Activated CD8-positive, alpha-beta T cell treated with anti-CD3 and anti-CD28 coated beads, Interleukin-2, amount 10 ng/mL, durations not matched to agents 7 days and 5 days (primary cell): ENCODE data around the gene TMEM151A. TPM values are rescaled to one million over a fixed set of nuclear protein-coding genes. Genes with fewer than 3 reads are reported as not detected.

ENCODE experiments used
- ATAC-seq: fragments of 150-1000 bp; cut with Tn5 transposase; one replicate; pipeline ENCODE4 v1.10.0; 2021; ENCODE audit warnings: moderate library complexity
- CTCF ChIA-PET: fragments of 350-600 bp; sonication (Branson Sonifier 250); formaldehyde crosslinking; loops from one replicate; lab custom pipeline; 2021; ENCODE audit warnings: antibody characterized with exemption; lab: Charles Lee
- POLR2A ChIA-PET: fragments of 350-600 bp; sonication (Branson Sonifier 250); formaldehyde crosslinking; loops from one replicate; lab custom pipeline; 2021; ENCODE audit warnings: antibody characterized with exemption; lab: Charles Lee
- DNase-seq: peaks from one replicate; pipeline ENCODE4 v3.0.0-alpha.2; 2020
- H3K27ac Mint-ChIP-seq: one replicate; pipeline ENCODE4 v1.8.0; 2021; ENCODE audit warnings: mild to moderate bottlenecking, mixed read lengths
- H3K27me3 Mint-ChIP-seq: one replicate; pipeline ENCODE4 v1.8.0; 2021; ENCODE audit warnings: low read depth, mixed read lengths
- H3K36me3 Mint-ChIP-seq: one replicate; pipeline ENCODE4 v1.8.0; 2021; ENCODE audit warnings: low read depth, mixed read lengths
- H3K4me1 Mint-ChIP-seq: one replicate; pipeline ENCODE4 v1.8.0; 2021; ENCODE audit warnings: low read depth, mixed read lengths
- H3K4me3 Mint-ChIP-seq: one replicate; pipeline ENCODE4 v1.8.0; 2021; ENCODE audit warnings: mild to moderate bottlenecking, mixed read lengths
- H3K9me3 Mint-ChIP-seq: one replicate; pipeline ENCODE4 v1.8.0; 2022; ENCODE audit warnings: mixed read lengths; ENCODE audit not compliant: insufficient read depth
- total RNA-seq, 2 experiments: library from RNA; stranded (reverse); gene quantifications; one replicate each; pipeline ENCODE4 v1.2.3, GENCODE V29; 2021

The TMEM151A gene
- total RNA-seq, 2 experiments from 2014 or later = not detected

GRCh38 chr11:66325263-66325671 is 33.6 kb downstream of the TMEM151A start:
- H3K27ac Mint-ChIP-seq = peak overlapping the region; percentile 98
- H3K4me1 Mint-ChIP-seq = peaks cover 78% of the 10 kb centered on the region
- ChIA-PET POLR2A (interaction anchor here (3.0 kb wide), 1 partner anchor 13 kb away, joined by 45 read pairs; no protein-coding TSS in a partner anchor), CTCF (interaction anchor here (2.3 to 3.8 kb wide), 2 partner anchors 8 to 13 kb away, joined by 15 to 87 read pairs; partner anchors contain the start of gene CD248)
- H3K27me3 Mint-ChIP-seq = no peaks in the 10 kb centered on the region
- H3K36me3 Mint-ChIP-seq = peaks cover 3% of the 10 kb centered on the region
- peak; percentile 10 for ATAC-seq
- DNase-seq = peak; percentile 32
- H3K9me3 Mint-ChIP-seq = peaks cover under 1% of the 10 kb centered on the region
- H3K4me3 Mint-ChIP-seq = peak overlapping the region; percentile 59

GRCh38 chr11:66326261-66327111 is 34.8 kb downstream of the TMEM151A start:
- peak; percentile 61 for ATAC-seq
- H3K4me1 Mint-ChIP-seq = peaks cover 73% of the 10 kb centered on the region
- peak overlapping the region; percentile 59 for H3K4me3 Mint-ChIP-seq

DNA sequence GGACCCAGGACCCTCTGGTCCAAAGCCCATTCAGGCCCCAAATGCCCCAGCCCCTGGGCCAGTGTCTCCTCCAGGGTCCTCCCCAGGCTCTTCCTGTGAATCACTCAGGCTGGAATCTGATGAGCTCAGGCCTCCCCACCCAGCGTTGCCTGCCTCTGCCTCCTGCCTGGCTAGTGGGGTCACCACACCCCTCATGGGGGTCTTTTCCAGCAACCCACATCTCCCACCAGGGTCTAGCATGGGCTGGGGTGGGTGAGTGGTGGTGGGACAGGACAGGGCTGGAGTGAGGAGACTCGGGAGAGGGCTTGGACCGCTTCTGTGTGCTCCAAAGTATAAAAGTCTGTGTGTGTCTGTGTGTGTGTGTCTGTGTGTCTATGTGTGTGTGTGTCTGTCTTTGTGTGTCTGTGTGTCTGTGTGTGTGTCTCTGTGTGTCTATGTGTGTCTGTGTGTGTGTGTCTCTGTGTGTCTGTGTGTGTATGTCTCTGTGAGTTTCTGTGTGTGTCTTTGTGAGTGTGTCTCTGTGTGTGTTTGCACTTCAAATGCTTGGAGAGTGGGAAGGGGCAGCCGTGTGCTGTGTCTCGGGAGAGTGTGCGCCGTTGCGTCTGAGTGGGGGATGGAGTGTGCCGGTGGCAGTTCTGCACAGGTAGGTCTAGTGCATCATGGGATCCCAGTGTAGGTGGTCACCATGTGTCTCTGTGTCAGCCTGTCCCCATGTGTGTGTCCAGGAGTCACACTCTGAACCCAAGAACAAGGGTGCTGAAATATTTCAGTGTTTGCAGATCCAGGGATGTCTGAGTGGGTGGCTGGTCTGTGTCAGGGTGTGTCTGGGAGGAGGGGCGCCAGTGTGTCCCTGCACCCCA is 35.7 kb downstream of the TMEM151A start:
- Mint-ChIP-seq H3K27ac (peak overlapping the region; percentile 85), H3K9me3 (no peaks in the 10 kb centered on the region), H3K4me3 (no peak overlapping the region), H3K27me3 (no peaks in the 10 kb centered on the region), H3K4me1 (peaks cover 66% of the 10 kb centered on the region), H3K36me3 (no peaks in the 10 kb centered on the region)
- ATAC-seq = no peak
- POLR2A ChIA-PET = interaction anchor here (0.6 to 3.0 kb wide), 4 partner anchors 8 to 17 kb away, joined by 3 to 45 read pairs (median 21); partner anchors contain the start of genes BRMS1, CD248 and RIN1
- CTCF ChIA-PET = interaction anchor here (1.0 to 3.8 kb wide), 7 partner anchors 9 to 59 kb away, joined by 3 to 87 read pairs (median 4); partner anchors contain the start of genes CD248, RIN1 and SLC29A2
- DNase-seq = no peak

More at GRCh38 chr11:66326261-66327111, 34.8 kb downstream of the TMEM151A start:
- Mint-ChIP-seq H3K27me3 (no peaks in the 10 kb centered on the region), H3K27ac (peak overlapping the region; percentile 98), H3K36me3 (no peaks in the 10 kb centered on the region), H3K9me3 (no peaks in the 10 kb centered on the region)
- CTCF ChIA-PET = interaction anchor here (1.0 to 3.8 kb wide), 7 partner anchors 9 to 60 kb away, joined by 3 to 87 read pairs (median 4); partner anchors contain the start of genes CD248, RIN1 and SLC29A2
- DNase-seq = peak; percentile 86
- POLR2A ChIA-PET = interaction anchor here (0.6 to 3.0 kb wide), 4 partner anchors 9 to 18 kb away, joined by 3 to 45 read pairs (median 21); partner anchors contain the start of genes BRMS1, CD248 and RIN1

GRCh38 chr11:66328031-66328301 is 36.3 kb downstream of the TMEM151A start:
- ChIA-PET POLR2A (no interaction called here), CTCF (no interaction called here)
- no peak overlapping the region for H3K4me3 Mint-ChIP-seq
- peak overlapping the region; percentile 85 for H3K27ac Mint-ChIP-seq
- DNase-seq (peak; percentile 60), ATAC-seq (peak; percentile 54)
- no peaks in the 10 kb centered on the region for H3K27me3 Mint-ChIP-seq
- H3K36me3 Mint-ChIP-seq = no peaks in the 10 kb centered on the region
- no peaks in the 10 kb centered on the region for H3K9me3 Mint-ChIP-seq
- H3K4me1 Mint-ChIP-seq = peaks cover 61% of the 10 kb centered on the region

- H3K27ac Mint-ChIP-seq = peak overlapping the region; percentile 85
- no peaks in the 10 kb centered on the region for H3K27me3 Mint-ChIP-seq
- H3K4me1 Mint-ChIP-seq = peaks cover 55% of the 10 kb centered on the region
- DNase-seq (peak; percentile 85), ATAC-seq (peak; percentile 78)
- no peaks in the 10 kb centered on the region for H3K9me3 Mint-ChIP-seq
- ChIA-PET POLR2A (interaction anchor here (2.2 kb wide), 1 partner anchor 15 kb away, joined by 20 read pairs; no protein-coding TSS in a partner anchor), CTCF (interaction anchor here (0.7 to 8.7 kb wide), 8 partner anchors 10 to 58 kb away, joined by 3 to 194 read pairs (median 3); partner anchors contain the start of genes CD248, TMEM151A and YIF1A)
- H3K36me3 Mint-ChIP-seq = no peaks in the 10 kb centered on the region
- peak overlapping the region; percentile 4 for H3K4me3 Mint-ChIP-seq
These were observed 36.8 kb downstream of the TMEM151A start for GRCh38 chr11:66328302-66329144.

DNA sequence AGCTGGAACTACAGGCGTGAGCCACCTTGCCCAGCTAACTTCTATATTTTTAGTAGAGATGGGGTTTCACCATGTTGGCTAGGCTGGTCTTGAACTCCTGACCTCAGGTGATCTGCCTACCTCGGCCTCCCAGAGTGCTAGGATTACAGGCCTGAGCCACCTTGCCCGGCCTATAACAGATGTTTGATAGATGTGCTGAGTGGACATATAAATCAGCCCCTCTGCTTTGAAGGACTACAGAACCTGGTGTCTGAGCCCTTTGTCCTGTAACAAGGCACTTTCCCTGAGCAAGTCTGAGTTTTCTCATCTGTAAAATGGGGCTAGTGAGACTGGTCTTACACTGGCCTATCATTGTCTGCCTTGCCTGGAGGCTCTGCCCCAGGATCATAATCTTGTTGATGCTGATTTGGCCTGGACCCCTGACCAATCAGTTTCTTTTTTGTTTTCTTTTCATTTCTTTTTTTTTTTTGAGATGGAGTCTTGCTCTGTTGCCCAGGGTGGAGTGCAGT is 37.5 kb downstream of the TMEM151A start:
- Mint-ChIP-seq H3K9me3 (no peaks in the 10 kb centered on the region), H3K4me3 (no peak overlapping the region), H3K27ac (no peak overlapping the region), H3K36me3 (no peaks in the 10 kb centered on the region), H3K27me3 (no peaks in the 10 kb centered on the region), H3K4me1 (peaks cover 48% of the 10 kb centered on the region)
- CTCF ChIA-PET = interaction anchor here (0.7 to 8.7 kb wide), 8 partner anchors 9 to 57 kb away, joined by 3 to 194 read pairs (median 3); partner anchors contain the start of genes CD248, TMEM151A and YIF1A
- POLR2A ChIA-PET = interaction anchor here (2.2 kb wide), 1 partner anchor 16 kb away, joined by 20 read pairs; no protein-coding TSS in a partner anchor
- ATAC-seq (no peak), DNase-seq (no peak)

- ATAC-seq (no peak), DNase-seq (no peak)
- Mint-ChIP-seq H3K9me3 (no peaks in the 10 kb centered on the region), H3K4me3 (no peak overlapping the region), H3K27me3 (no peaks in the 10 kb centered on the region), H3K4me1 (peaks cover 38% of the 10 kb centered on the region), H3K36me3 (no peaks in the 10 kb centered on the region), H3K27ac (no peak overlapping the region)
- ChIA-PET POLR2A (interaction anchor here (1.5 kb wide), 1 partner anchor 41 kb away, joined by 4 read pairs; no protein-coding TSS in a partner anchor), CTCF (interaction anchor here (0.9 to 8.7 kb wide), 6 partner anchors 9 to 58 kb away, joined by 3 to 194 read pairs (median 4); partner anchors contain the start of gene BRMS1)
These were observed 39.2 kb downstream of the TMEM151A start for GRCh38 chr11:66330931-66331330.

GRCh38 chr11:66331542-66332370 is 40.1 kb downstream of the TMEM151A start:
- ATAC-seq = no peak

DNA sequence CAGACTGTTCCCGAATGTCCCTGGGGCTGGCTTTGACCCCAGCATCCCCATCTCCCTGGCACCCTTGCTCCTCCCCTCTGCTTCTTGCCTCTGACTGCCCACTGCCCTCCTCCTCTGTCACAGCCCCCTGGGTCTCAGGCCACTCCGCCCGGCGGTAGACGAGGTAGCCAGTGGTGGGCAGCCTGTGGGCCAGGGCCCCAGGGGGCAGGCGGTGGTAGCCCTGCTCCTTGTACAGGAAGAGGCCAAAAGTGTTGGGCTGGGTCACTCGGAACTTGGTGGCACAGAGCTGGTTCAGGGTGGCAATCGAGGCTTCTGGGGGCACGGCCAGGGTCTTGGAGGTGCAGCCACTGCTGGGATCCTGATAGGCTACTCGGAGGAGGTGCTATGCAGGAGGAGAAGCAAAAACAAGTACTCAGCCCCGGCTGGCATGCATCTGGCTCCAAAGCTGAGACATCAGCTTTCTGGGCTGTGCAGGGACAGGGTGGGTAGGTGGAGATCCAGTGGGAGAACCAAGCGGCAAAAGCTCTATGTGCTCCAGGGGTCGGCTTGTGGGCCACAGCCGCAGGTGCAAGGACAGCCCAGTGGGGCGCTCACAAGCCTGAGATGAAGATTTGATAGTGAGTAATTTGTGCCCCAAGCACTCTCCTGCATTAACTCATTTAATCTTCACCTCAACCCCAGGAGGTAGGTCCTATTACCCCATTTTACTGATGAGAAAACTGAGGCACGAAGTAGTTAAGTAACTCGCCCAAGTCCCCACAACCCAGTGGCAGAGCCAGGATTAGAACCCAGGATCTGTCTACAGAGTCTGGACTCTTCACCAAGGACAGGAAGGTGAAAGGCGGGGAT is 40.9 kb downstream of the TMEM151A start:
- Mint-ChIP-seq H3K4me3 (no peak overlapping the region), H3K9me3 (no peaks in the 10 kb centered on the region), H3K27ac (no peak overlapping the region), H3K36me3 (peaks cover 12% of the 10 kb centered on the region), H3K4me1 (peaks cover 42% of the 10 kb centered on the region), H3K27me3 (no peaks in the 10 kb centered on the region)
- POLR2A ChIA-PET = interaction anchor here (1.5 to 1.6 kb wide), 2 partner anchors 20 to 40 kb away, joined by 4 to 9 read pairs; no protein-coding TSS in a partner anchor
- CTCF ChIA-PET = interaction anchor here (0.6 to 8.7 kb wide), 4 partner anchors 13 to 54 kb away, joined by 3 to 194 read pairs (median 6); partner anchors contain the start of gene BRMS1
- no peak for ATAC-seq
- no peak for DNase-seq

More at GRCh38 chr11:66331542-66332370, 40.1 kb downstream of the TMEM151A start:
- Mint-ChIP-seq H3K9me3 (no peaks in the 10 kb centered on the region), H3K36me3 (peaks cover 4% of the 10 kb centered on the region), H3K27me3 (no peaks in the 10 kb centered on the region), H3K4me1 (peaks cover 40% of the 10 kb centered on the region), H3K27ac (no peak overlapping the region), H3K4me3 (no peak overlapping the region)
- CTCF ChIA-PET = interaction anchor here (0.9 to 8.7 kb wide), 6 partner anchors 9 to 57 kb away, joined by 3 to 194 read pairs (median 4); partner anchors contain the start of gene BRMS1
- POLR2A ChIA-PET = interaction anchor here (1.5 to 1.6 kb wide), 2 partner anchors 19 to 41 kb away, joined by 4 to 9 read pairs; no protein-coding TSS in a partner anchor
- DNase-seq = no peak
